GM19351 (cell line): ENCODE measurements around the gene MRAS.

Experiments
- ATAC-seq: cut with Tn5 transposase; IDR thresholded peaks from one replicate; pipeline ENCODE4 v1.9.1; 2021; ENCODE audit warnings: mild to moderate bottlenecking, moderate library complexity; ENCODE audit not compliant: unreplicated experiment

The MRAS gene

GRCh38 chr3:138338811-138339210, 9.6 kb upstream of the MRAS start:
- ATAC-seq: no peak

- ATAC-seq: no peak
These were observed 7.9 kb upstream of the MRAS start for GRCh38 chr3:138340511-138340910.

GRCh38 chr3:138344754-138345153, 3.6 kb upstream of the MRAS start:
- ATAC-seq: no peak

- ATAC-seq: no peak
These were observed 668 bp downstream of the MRAS start for GRCh38 chr3:138348754-138349739.

- ATAC-seq: no peak
These were observed 1.7 kb downstream of the MRAS start for GRCh38 chr3:138349926-138350665.

DNA sequence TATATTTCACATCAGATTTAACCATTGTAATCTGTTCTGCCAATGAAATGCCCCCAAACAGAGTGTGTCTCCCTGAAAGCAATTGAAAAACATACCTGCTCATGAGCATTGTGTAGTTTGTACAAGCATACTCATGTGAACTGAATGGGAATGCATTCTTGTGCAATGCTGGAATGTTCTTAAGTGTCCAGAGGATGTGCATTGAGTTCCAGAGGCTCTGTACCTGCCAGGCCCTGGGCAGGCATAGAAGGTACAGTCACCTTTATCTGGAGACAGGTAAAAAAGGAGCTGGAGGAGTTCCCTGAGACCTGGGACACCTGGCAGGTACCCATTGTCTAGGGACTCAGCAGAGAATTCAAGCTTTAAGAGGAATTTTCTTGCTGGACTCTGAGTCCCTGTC, 2.8 kb downstream of the MRAS start:
- no peak for ATAC-seq

- no peak for ATAC-seq
These were observed 3.7 kb downstream of the MRAS start for GRCh38 chr3:138351916-138352550.

GRCh38 chr3:138354376-138354775, 6.0 kb downstream of the MRAS start:
- ATAC-seq: no peak

DNA sequence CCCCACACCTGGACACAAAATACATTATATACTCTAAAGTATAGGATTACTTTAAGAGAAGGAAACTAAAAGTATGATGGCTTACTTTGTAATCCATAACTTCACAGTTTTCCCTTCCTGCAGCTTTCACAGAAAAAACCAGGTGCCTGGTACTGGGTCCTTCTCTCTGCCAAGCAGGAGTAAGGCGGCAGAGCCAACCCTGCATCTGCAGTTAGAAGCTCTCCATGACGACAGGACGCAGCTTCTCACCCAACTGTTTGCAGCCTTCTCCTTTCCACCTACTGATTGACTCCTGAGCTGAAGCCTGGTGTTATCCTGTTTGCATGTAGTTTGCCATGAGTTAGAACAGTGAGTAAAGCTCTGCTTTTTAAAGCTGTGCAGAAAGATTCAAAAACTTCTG, 6.7 kb downstream of the MRAS start:
- no peak for ATAC-seq

- no peak for ATAC-seq
These were observed 8.5 kb downstream of the MRAS start for GRCh38 chr3:138356730-138357405.

DNA sequence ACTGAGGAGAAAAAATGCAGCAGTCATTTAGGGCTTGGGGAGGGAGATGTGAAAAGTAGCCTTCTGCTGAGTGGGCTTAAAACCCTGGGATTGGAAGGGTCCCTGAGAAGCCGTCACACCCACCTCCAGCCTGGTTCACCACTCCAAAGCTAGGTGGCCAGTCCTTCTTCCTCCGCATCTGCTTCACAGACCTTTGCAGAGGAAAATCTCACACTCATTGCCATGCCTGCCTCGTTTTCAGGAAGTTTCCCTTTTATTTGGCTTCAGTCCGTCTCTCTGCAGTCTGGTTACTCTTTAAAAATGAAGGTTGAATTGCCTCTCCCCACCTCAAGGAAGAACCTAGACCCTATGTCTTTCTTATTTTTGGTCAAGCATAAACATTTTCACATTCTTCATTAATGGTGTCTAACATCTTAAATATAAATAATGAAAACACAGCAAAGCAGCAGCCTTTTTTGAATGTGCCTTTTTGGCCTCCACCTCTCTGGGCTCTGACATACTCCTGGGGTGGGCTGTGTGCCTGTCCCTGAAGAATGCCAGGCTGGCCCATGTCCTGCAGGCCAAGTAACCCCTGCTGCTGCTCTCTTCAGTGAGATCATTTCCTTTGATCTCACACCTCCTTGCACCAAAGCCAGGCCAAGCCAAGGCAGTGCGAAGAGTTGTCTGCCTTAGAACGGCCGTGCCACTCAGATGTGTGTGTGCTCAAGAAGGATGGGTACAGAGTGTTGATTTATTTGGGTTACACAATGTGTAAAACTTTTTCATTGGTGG, 11.0 kb downstream of the MRAS start:
- ATAC-seq: no peak

- no peak for ATAC-seq
These were observed 11.8 kb downstream of the MRAS start for GRCh38 chr3:138359919-138360868.

GRCh38 chr3:138360869-138361525, 12.6 kb downstream of the MRAS start:
- ATAC-seq: no peak

GRCh38 chr3:138361561-138361971, 13.2 kb downstream of the MRAS start:
- ATAC-seq: no peak

- ATAC-seq: no peak
These were observed 14.2 kb downstream of the MRAS start for GRCh38 chr3:138362538-138362937.

DNA sequence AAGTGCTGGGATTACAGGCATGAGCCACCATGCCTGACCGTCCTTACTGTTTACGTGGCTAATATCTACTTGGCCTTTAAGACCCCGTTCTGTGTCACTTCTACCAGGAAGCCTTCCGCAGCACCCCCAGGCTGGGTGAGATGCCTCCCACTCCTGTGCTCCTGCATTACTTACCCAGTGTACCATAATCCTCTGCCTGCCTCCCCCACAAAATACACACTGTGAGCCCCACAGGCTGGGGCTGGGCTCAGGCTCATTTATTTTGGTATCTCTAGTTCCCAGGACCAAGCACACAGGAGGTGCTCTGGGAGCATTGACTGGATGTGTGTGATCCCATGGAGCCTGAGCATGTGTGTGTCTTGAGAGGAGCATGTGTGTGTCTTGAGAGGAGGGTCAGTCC, 14.9 kb downstream of the MRAS start:
- ATAC-seq: no peak

GRCh38 chr3:138364356-138365252, 16.2 kb downstream of the MRAS start:
- no peak for ATAC-seq

GRCh38 chr3:138365253-138365555, 16.8 kb downstream of the MRAS start:
- ATAC-seq: no peak
